Thoracic aorta (tissue), 2 donors: ENCODE results near the gene KNDC1. TPM values are rescaled to one million over a fixed set of nuclear protein-coding genes. Genes with fewer than 3 reads are reported as not detected.
"Not testable (repeated sequence)": the region's sequence is repeated elsewhere in the genome, so short reads cannot be mapped to it uniquely, and the experiment has no call there.

Experiments used
- ATAC-seq: fragments of 150-250 bp; one replicate; pipeline ENCODE4 v1.8.0; 2017; ENCODE audit warnings: low read depth; ENCODE audit not compliant: insufficient number of reproducible peaks, low FRiP score
- DNase-seq: peaks from one replicate; pipeline ENCODE4 v3.0.0-alpha.2; 2020; ENCODE audit warnings: low spot score
- H3K27ac ChIP-seq, 2 donors: fragments of 200-600 bp; sonication (generic); 1 replicate in 1 of 2; 2 replicates in 1 of 2; pipeline ENCODE4 v1.5.1; 2016; ENCODE audit warnings: mild to moderate bottlenecking in 2 of 2, moderate library complexity in 2 of 2
- H3K27me3 ChIP-seq: fragments of 200-600 bp; sonication (generic); replicated peaks from 2 replicates; pipeline ENCODE4 v1.6.0; 2016; ENCODE audit warnings: mild to moderate bottlenecking; ENCODE audit not compliant: insufficient read depth
- H3K36me3 ChIP-seq: fragments of 200-600 bp; sonication (generic); one replicate; pipeline ENCODE4 v1.5.1; 2016
- H3K4me1 ChIP-seq, 2 donors: fragments of 200-600 bp; sonication (generic); 1 replicate in 1 of 2; 2 replicates in 1 of 2; pipeline versions ENCODE4 v1.5.1 to v1.6.0; 2016; ENCODE audit warnings: low read depth in 2 of 2, mild to moderate bottlenecking in 1 of 2; ENCODE audit not compliant: control insufficient read depth in 1 of 2
- H3K4me3 ChIP-seq: fragments of 200-600 bp; sonication (generic); 2 replicates; pipeline ENCODE4 v1.5.1; 2016; ENCODE audit warnings: mild to moderate bottlenecking
- H3K9me3 ChIP-seq: fragments of 200-600 bp; sonication (generic); 2 replicates; pipeline ENCODE4 v1.5.1; 2016
- CTCF ChIP-seq: fragments of 200-600 bp; sonication (generic); IDR thresholded peaks from one replicate; pipeline ENCODE4 v1.5.1; 2019; ENCODE audit warnings: antibody characterized with exemption
- total RNA-seq, 2 donors: library from RNA; depleted of rRNA; stranded (reverse); fragments of >200 nt; gene quantifications; one replicate each; pipeline versions ENCODE4 v1.1.0 to v1.2.3, GENCODE V29; 2016

The KNDC1 gene
- total RNA-seq, 2 donors from 2014 or later, result 0.14 to 0.95 TPM

GRCh38 chr10:133216776-133217175, 56.8 kb downstream of the KNDC1 start:
- no peaks in the 10 kb centered on the region for H3K27me3 ChIP-seq
- no peak for TF ChIP-seq CTCF

GRCh38 chr10:133217800-133218589, 58.0 kb downstream of the KNDC1 start:
- H3K27ac ChIP-seq, result no peak overlapping the region
- no peaks in the 10 kb centered on the region for H3K4me1 ChIP-seq
- no peaks in the 10 kb centered on the region for H3K36me3 ChIP-seq
- no peak for TF ChIP-seq CTCF
- no peak for ATAC-seq
- no peaks in the 10 kb centered on the region for H3K9me3 ChIP-seq
- no peaks in the 10 kb centered on the region for H3K27me3 ChIP-seq
- no peak overlapping the region for H3K4me3 ChIP-seq
- no peak for DNase-seq

More at GRCh38 chr10:133216776-133217175, 56.8 kb downstream of the KNDC1 start:
- Histone ChIP-seq H3K4me3 (no peak overlapping the region), H3K4me1 (no peaks in the 10 kb centered on the region), H3K36me3 (no peaks in the 10 kb centered on the region), H3K9me3 (no peaks in the 10 kb centered on the region), H3K27ac (no peak overlapping the region)
- DNase-seq (no peak), ATAC-seq (no peak)

GRCh38 chr10:133218891-133219290, 58.9 kb downstream of the KNDC1 start:
- Histone ChIP-seq H3K27me3 (no peaks in the 10 kb centered on the region), H3K36me3 (no peaks in the 10 kb centered on the region), H3K27ac (no peak overlapping the region), H3K4me3 (no peak overlapping the region), H3K9me3 (no peaks in the 10 kb centered on the region), H3K4me1 (no peaks in the 10 kb centered on the region)
- ATAC-seq (no peak), DNase-seq (no peak)
- TF ChIP-seq CTCF, result no peak

GRCh38 chr10:133219782-133220181, 59.8 kb downstream of the KNDC1 start:
- no peaks in the 10 kb centered on the region for H3K36me3 ChIP-seq
- H3K9me3 ChIP-seq, result no peaks in the 10 kb centered on the region
- no peaks in the 10 kb centered on the region for H3K4me1 ChIP-seq
- DNase-seq (no peak), ATAC-seq (no peak)
- no peaks in the 10 kb centered on the region for H3K27me3 ChIP-seq
- no peak overlapping the region for H3K4me3 ChIP-seq
- TF ChIP-seq CTCF, result no peak
- H3K27ac ChIP-seq, result no peak overlapping the region

- H3K9me3 ChIP-seq, result no peaks in the 10 kb centered on the region
- no peaks in the 10 kb centered on the region for H3K27me3 ChIP-seq
- TF ChIP-seq CTCF, result no peak
- DNase-seq, result no peak
- H3K27ac ChIP-seq, result no peak overlapping the region
- no peaks in the 10 kb centered on the region for H3K36me3 ChIP-seq
- no peak for ATAC-seq
- no peak overlapping the region for H3K4me3 ChIP-seq
- no peaks in the 10 kb centered on the region for H3K4me1 ChIP-seq
These were observed 61.3 kb downstream of the KNDC1 start for GRCh38 chr10:133221331-133221730.

GRCh38 chr10:133221756-133222155, 61.7 kb downstream of the KNDC1 start:
- H3K4me1 ChIP-seq, H3K27ac ChIP-seq, DNase-seq, H3K4me3 ChIP-seq, ATAC-seq, H3K36me3 ChIP-seq, H3K27me3 ChIP-seq, H3K9me3 ChIP-seq: not testable (repeated sequence)
